GM12872 (cell line): Measurements from ENCODE around the gene SYNE2.

Source experiments
- CTCF ChIP-seq: IDR thresholded peaks from 3 replicates; pipeline ENCODE4 v1.5.1; 2011; ENCODE audit warnings: low read depth, mild to moderate bottlenecking, low read length, moderate library complexity; ENCODE audit not compliant: insufficient read depth

SYNE2 gene

GRCh38 chr14:64064447-64064846, 211.6 kb downstream of the SYNE2 start:
- TF ChIP-seq CTCF: no peak

- TF ChIP-seq CTCF: no peak
Measured at GRCh38 chr14:64069634-64070359, 217.0 kb downstream of the SYNE2 start.

- no peak for TF ChIP-seq CTCF
Measured at GRCh38 chr14:64074961-64075612, 222.3 kb downstream of the SYNE2 start.

- no peak for TF ChIP-seq CTCF
Measured at GRCh38 chr14:64075613-64076005, 222.8 kb downstream of the SYNE2 start.

GRCh38 chr14:64080452-64080851, 227.6 kb downstream of the SYNE2 start:
- no peak for TF ChIP-seq CTCF

GRCh38 chr14:64081174-64081746, 228.5 kb downstream of the SYNE2 start:
- TF ChIP-seq CTCF: no peak

GRCh38 chr14:64082837-64083236, 230.0 kb downstream of the SYNE2 start:
- TF ChIP-seq CTCF: no peak
